Skeletal muscle tissue (tissue), 4 donors: ENCODE results near the gene TRIM47. TPM values are rescaled to one million over a fixed set of nuclear protein-coding genes. Genes with fewer than 3 reads are reported as not detected.

Experiments used
- H3K27ac ChIP-seq: one replicate; pipeline ENCODE4 v1.7.0; 2013; ENCODE audit warnings: mild to moderate bottlenecking, low read depth, low read length, inconsistent platforms
- H3K27me3 ChIP-seq, 3 donors: one replicate each; pipeline ENCODE4 v1.7.0; 2013; ENCODE audit warnings: low read length in 3 of 3; ENCODE audit not compliant: control insufficient read depth in 3 of 3, insufficient read depth in 3 of 3
- H3K36me3 ChIP-seq, 3 donors: one replicate each; pipeline ENCODE4 v1.7.0; 2013; ENCODE audit warnings: low read length in 3 of 3; ENCODE audit not compliant: control insufficient read depth in 3 of 3, insufficient read depth in 3 of 3
- H3K4me1 ChIP-seq, 3 donors: one replicate each; pipeline ENCODE4 v1.7.0; 2013; ENCODE audit warnings: low read length in 3 of 3, mild to moderate bottlenecking in 3 of 3; ENCODE audit not compliant: control insufficient read depth in 3 of 3, insufficient read depth in 3 of 3
- H3K4me3 ChIP-seq, 3 donors: one replicate each; pipeline ENCODE4 v1.7.0; 2013; ENCODE audit warnings: low read length in 3 of 3
- H3K9ac ChIP-seq, 3 donors: one replicate each; pipeline ENCODE4 v1.7.0; 2013; ENCODE audit warnings: low read length in 3 of 3, mild to moderate bottlenecking in 3 of 3, moderate library complexity in 2 of 3, low read depth in 1 of 3
- H3K9me3 ChIP-seq, 3 donors: one replicate each; pipeline ENCODE4 v1.7.0; 2013; ENCODE audit warnings: low read length in 3 of 3; ENCODE audit not compliant: control insufficient read depth in 3 of 3
- total RNA-seq: library from RNA; depleted of rRNA; stranded (reverse); fragments of >200 nt; gene quantifications from one replicate; pipeline ENCODE4 v1.2.3, GENCODE V29; 2014
- donor health status: Osteomylitis.

The TRIM47 gene
- total RNA-seq, 1 donor from 2014 or later: 23.5 TPM

- H3K36me3 ChIP-seq: peaks cover 9 to 11% (median 10%) of the 10 kb centered on the region in 3 donors
- no peaks in the 10 kb centered on the region for H3K9me3 ChIP-seq
These were observed 41.2 kb upstream of the TRIM47 start for GRCh38 chr17:75919611-75920010.

DNA sequence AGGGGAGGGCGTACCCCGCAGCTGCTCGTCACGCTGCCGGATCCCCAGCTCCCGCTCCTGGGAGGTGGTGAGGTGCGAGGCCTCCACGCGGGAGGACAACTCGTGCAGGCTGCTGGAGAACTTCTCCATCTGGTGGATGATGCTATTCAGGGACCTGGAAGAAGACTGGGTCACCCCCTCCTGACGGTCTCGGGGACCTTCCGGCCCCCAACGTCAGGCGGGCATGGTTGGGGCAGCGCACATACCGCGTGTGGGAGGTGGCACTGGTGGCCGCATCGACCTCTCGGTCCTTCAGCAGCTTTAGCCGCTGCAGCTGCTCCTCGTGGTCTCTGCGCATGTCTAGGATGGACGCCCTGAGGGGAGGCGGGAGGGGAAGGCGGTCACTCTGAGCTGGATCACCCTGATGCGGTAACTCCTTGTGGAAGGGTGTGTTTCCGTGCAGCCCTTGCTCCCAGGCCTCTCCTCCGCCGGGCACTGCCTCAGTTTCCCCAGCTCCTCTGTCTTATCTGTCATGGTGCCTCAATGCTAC is 39.6 kb upstream of the TRIM47 start:
- Histone ChIP-seq H3K9me3 (no peaks in the 10 kb centered on the region), H3K36me3 (peaks cover 6 to 12% (median 10%) of the 10 kb centered on the region in 3 donors), H3K27me3 (no peaks in the 10 kb centered on the region), H3K4me3 (no peak overlapping the region), H3K9ac (no peak overlapping the region), H3K4me1 (no peaks in the 10 kb centered on the region), H3K27ac (no peak overlapping the region)

More at GRCh38 chr17:75919611-75920010, 41.2 kb upstream of the TRIM47 start:
- H3K27ac ChIP-seq: no peak overlapping the region
- no peak overlapping the region for H3K4me3 ChIP-seq
- H3K9ac ChIP-seq: no peak overlapping the region
- no peaks in the 10 kb centered on the region for H3K27me3 ChIP-seq
- H3K4me1 ChIP-seq: no peaks in the 10 kb centered on the region

GRCh38 chr17:75917141-75917916 is 38.9 kb upstream of the TRIM47 start:
- H3K4me3 ChIP-seq: no peak overlapping the region
- no peak overlapping the region for H3K27ac ChIP-seq
- peaks cover 3 to 12% (median 10%) of the 10 kb centered on the region in 3 donors for H3K36me3 ChIP-seq
- H3K9ac ChIP-seq: no peak overlapping the region
- no peaks in the 10 kb centered on the region for H3K4me1 ChIP-seq
- no peaks in the 10 kb centered on the region for H3K9me3 ChIP-seq
- no peaks in the 10 kb centered on the region for H3K27me3 ChIP-seq

DNA sequence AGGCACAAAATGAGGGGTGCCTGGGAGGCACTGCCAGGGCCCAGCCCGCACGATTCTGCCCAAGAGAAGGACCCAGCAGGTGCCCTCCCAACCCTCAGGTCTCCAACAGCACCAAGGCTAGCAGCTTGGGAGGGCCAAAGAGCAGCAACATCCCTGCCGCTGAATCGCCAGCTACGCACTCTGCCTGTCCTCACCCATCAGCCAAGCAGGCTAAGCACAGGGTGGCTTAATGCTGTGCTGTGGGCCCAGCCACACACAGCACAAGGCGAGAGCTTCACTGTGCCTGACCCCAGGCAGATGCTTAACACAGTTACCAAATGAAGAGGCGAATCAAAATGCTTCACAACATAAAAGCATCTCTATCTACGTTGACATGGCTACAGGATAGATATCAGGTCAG is 36.9 kb upstream of the TRIM47 start:
- Histone ChIP-seq H3K9ac (no peak overlapping the region), H3K36me3 (peaks cover 3 to 14% (median 4%) of the 10 kb centered on the region in 3 donors), H3K4me1 (no peaks in the 10 kb centered on the region), H3K27ac (no peak overlapping the region), H3K27me3 (no peaks in the 10 kb centered on the region), H3K9me3 (no peaks in the 10 kb centered on the region), H3K4me3 (no peak overlapping the region)

- Histone ChIP-seq H3K9ac (no peak overlapping the region), H3K27ac (no peak overlapping the region), H3K4me1 (no peaks in the 10 kb centered on the region), H3K27me3 (no peaks in the 10 kb centered on the region), H3K9me3 (no peaks in the 10 kb centered on the region), H3K36me3 (peaks cover 3 to 14% (median 4%) of the 10 kb centered on the region in 3 donors), H3K4me3 (no peak overlapping the region)
These were observed 36.4 kb upstream of the TRIM47 start for GRCh38 chr17:75914643-75915267.

DNA sequence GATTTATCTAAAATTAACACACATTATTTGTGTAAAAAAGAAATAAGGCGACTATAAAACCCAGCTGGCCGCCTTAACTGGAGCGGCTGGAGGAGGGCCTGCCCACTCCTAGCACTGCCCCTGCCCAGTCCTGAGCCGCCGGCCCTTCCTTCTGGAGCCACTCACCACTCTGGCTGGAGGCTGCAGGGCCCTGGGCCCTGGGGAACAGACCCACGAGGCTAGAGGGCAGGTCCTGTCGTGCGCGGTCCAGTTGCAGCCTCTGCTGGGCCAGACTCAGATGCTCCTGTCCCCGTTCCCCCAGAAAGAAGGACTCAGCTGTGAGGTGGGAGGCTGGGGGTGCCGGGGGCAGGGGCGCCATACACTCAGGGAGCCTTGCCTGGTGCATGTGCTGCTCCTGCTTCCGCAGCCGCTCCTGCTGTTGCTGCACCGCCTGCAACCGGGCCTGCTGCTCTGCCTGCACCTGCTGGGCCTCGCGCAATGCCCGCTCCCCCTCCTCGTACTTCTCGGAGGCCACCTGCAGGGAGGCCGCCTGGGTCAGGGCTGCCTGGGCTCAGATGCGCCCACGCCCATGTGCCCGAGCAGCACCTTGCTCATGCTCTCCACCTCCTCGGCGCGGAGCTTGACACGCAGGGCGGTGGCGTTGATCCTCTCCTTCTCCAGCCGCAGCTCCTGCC is 35.3 kb upstream of the TRIM47 start:
- H3K9me3 ChIP-seq: no peaks in the 10 kb centered on the region
- H3K36me3 ChIP-seq: peaks cover 3 to 12% (median 4%) of the 10 kb centered on the region in 3 donors
- no peak overlapping the region for H3K9ac ChIP-seq
- no peak overlapping the region for H3K4me3 ChIP-seq
- no peak overlapping the region for H3K27ac ChIP-seq
- no peaks in the 10 kb centered on the region for H3K27me3 ChIP-seq
- no peaks in the 10 kb centered on the region for H3K4me1 ChIP-seq

DNA sequence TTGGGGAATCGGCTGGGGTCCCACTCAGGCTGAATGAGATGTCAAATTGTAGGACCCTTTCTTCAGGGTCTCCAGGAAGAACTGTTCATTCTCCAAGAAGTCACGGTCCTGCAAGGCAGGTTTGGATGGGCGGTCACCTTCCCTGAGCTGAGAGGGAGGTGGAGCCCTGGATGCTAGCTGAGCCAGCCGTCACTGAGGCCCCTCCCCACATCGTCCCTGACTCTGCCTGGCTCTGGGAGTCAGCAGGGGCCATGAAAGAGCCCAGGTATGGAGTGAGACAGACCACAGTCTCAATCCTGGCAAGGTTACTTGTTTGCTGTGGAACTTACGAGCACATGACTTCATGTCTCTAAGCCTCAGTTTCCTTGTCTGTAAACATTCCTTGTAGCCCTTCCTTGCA is 32.3 kb upstream of the TRIM47 start:
- Histone ChIP-seq H3K9me3 (no peaks in the 10 kb centered on the region), H3K27me3 (no peaks in the 10 kb centered on the region), H3K4me3 (no peak overlapping the region), H3K9ac (no peak overlapping the region), H3K4me1 (no peaks in the 10 kb centered on the region), H3K36me3 (peaks cover 0 to 12% (median 4%) of the 10 kb centered on the region in 3 donors), H3K27ac (no peak overlapping the region)

- Histone ChIP-seq H3K36me3 (peaks cover 0 to 9% (median 0%) of the 10 kb centered on the region in 3 donors), H3K27ac (no peak overlapping the region), H3K9me3 (no peaks in the 10 kb centered on the region), H3K9ac (no peak overlapping the region), H3K27me3 (no peaks in the 10 kb centered on the region), H3K4me3 (no peak overlapping the region), H3K4me1 (peaks cover 0 to 3% (median 3%) of the 10 kb centered on the region in 3 donors)
These were observed 31.5 kb upstream of the TRIM47 start for GRCh38 chr17:75909812-75910274.

- Histone ChIP-seq H3K27me3 (no peaks in the 10 kb centered on the region), H3K4me3 (no peak overlapping the region), H3K27ac (no peak overlapping the region), H3K36me3 (peaks cover 0 to 4% (median 0%) of the 10 kb centered on the region in 3 donors), H3K9me3 (no peaks in the 10 kb centered on the region), H3K9ac (no peak overlapping the region), H3K4me1 (peaks cover 0 to 5% (median 3%) of the 10 kb centered on the region in 3 donors)
These were observed 30.9 kb upstream of the TRIM47 start for GRCh38 chr17:75909051-75909811.
